HUES48 (cell line): ENCODE measurements around the gene TSPO.

Source experiments
- H3K27ac ChIP-seq: one replicate; pipeline ENCODE4 v1.7.0; 2013; ENCODE audit warnings: low read depth, low read length, inconsistent platforms
- H3K27me3 ChIP-seq: 2 replicates; pipeline ENCODE4 v1.6.1; 2013; ENCODE audit warnings: mild to moderate bottlenecking, low read length; ENCODE audit not compliant: control insufficient read depth, insufficient read depth
- H3K36me3 ChIP-seq: 2 replicates; pipeline ENCODE4 v1.6.1; 2013; ENCODE audit warnings: low read length; ENCODE audit not compliant: control insufficient read depth, insufficient read depth
- H3K4me1 ChIP-seq: 2 replicates; pipeline ENCODE4 v1.6.1; 2013; ENCODE audit warnings: mild to moderate bottlenecking, low read length; ENCODE audit not compliant: control insufficient read depth, insufficient read depth
- H3K4me3 ChIP-seq: 2 replicates; pipeline ENCODE4 v1.5.1; 2013; ENCODE audit warnings: mild to moderate bottlenecking, low read depth, low read length
- H3K9ac ChIP-seq: 2 replicates; pipeline ENCODE4 v1.6.1; 2013; ENCODE audit warnings: mild to moderate bottlenecking, low read depth, low read length, moderate library complexity
- H3K9me3 ChIP-seq: 2 replicates; pipeline ENCODE4 v1.6.1; 2013; ENCODE audit warnings: low read length; ENCODE audit not compliant: control insufficient read depth, insufficient read depth

TSPO gene

DNA sequence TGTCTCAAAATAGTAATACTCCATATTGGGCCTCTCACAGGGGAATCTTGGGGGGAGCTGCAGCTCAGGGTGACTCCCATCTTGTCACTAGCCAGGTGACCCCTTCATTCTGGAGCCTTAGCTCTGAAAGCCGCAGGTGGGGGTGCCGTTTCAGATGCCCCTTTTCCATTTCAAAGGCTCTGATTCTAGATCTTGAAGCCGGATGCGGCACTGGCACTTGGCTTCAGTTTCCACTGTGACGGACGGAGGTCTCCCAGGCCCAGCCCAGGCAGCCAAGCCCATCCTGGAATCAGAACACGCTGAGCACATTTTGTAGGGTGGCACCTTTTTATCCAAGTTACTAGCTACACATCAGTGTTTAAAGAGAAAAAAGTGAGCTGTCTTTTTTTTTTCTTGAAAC, 34.4 kb upstream of the TSPO start:
- Histone ChIP-seq H3K27ac (no peak overlapping the region), H3K4me3 (no peak overlapping the region), H3K27me3 (peaks cover 14% of the 10 kb centered on the region), H3K9me3 (no peaks in the 10 kb centered on the region), H3K36me3 (no peaks in the 10 kb centered on the region), H3K4me1 (no peaks in the 10 kb centered on the region; the same call in 1 of the 2 replicates), H3K9ac (no peak overlapping the region)

DNA sequence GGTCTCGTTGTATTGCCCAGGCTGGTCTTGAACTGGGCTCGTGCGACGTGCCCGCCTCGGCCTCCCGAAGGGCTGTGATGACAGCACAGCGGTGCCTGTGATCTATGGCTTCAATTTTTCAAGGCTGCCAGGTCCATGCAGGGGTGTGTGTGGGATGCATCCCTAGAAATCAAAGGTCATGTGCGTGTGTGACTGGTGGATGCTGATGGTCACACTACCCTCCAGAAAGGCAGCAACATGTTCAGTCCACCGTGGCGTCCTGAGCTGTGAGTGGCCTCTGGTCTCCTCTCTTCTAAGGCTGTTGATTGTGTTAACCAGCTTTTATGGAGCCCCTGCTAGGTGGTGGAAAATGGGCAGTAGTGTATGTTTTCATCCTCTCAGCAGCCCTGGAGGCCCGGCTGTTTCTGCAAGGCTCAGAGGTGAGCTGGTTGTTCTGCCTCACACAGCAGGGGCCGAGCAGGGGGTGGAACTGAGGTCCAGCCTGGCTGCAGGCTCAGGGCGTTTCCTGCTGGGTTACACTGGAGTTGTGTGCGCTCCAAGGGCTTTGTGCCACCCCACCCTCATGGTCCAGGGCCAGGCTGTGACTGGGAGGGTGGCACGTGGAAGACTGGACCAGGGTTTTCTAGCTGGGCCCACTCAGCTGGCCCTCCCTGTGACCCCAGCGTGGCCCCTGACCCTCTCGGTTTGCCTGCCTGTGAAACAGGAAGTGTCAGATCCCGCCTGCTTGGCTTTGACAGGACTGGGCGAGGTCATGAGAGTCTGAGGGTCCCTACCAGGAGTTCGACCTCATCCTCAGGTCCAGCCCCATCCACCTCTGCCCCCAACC, 33.1 kb upstream of the TSPO start:
- Histone ChIP-seq H3K27me3 (0 out of 2 replicates have a peak, but pooled peaks cover 3% of the 10 kb centered on the region), H3K4me3 (no peak overlapping the region), H3K9ac (no peak overlapping the region), H3K36me3 (no peaks in the 10 kb centered on the region), H3K27ac (no peak overlapping the region), H3K4me1 (no peaks in the 10 kb centered on the region; the same call in 1 of the 2 replicates), H3K9me3 (no peaks in the 10 kb centered on the region)

DNA sequence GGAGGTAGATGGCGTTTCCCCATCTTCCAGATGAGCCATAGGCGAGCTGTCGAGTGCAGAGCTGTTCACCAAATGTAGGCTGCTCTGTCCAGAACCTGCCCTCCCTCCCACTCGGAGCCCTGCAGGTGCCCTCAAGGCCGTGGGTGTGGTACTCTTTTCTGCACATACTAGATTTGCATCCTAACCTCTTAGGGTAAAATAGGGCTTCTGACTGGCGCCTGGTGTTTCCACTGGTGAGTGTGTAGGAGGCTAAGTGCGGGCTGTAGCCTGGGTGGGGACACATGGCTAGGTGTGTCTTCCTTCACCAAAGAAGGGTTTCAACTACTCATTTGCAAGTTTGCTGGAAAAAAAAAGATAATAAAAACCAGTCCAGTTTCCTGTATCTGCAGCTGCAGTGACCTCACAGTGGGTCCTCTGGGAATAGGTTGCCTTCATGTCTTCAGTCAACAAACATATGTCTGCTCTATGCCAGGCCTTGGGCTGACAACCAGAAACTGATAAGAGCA, 32.4 kb upstream of the TSPO start:
- H3K9me3 ChIP-seq = no peaks in the 10 kb centered on the region
- H3K27me3 ChIP-seq = no peaks in the 10 kb centered on the region
- H3K9ac ChIP-seq = no peak overlapping the region
- no peaks in the 10 kb centered on the region for H3K36me3 ChIP-seq
- no peak overlapping the region for H3K4me3 ChIP-seq
- no peaks in the 10 kb centered on the region; the same call in 1 of the 2 replicates for H3K4me1 ChIP-seq
- H3K27ac ChIP-seq = no peak overlapping the region

DNA sequence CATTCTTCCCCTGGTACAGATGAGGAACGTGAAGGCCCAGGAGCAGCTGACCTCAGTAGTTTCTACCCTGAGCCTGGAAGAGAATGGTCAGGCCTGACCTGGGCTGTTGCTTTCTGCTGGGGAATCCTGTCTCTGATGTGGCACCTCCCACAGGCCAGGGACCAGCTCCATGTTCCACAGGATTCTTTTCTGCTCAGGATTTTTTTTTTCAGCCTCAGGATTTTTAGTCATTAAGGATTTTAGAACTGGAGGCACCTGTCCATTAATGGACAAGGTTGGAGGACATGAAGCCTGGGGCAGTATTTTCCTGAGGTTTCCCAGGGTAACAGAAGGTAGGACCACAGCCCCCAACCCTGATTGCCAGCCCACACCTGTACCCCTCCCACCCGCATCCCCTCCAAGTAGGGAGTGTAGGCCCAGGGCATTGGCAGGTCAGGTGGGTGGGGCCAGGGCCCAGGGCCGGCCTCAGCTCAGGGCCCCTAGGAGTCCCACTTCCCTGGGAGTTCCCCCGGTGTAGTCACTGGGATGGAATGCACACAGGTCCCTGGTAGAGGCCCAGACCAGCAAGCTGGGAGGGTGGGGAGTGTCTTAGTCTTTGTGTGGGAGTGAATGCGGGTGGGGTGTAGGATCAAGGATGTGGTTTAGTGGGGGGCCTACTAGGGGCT, 24.7 kb upstream of the TSPO start:
- H3K27ac ChIP-seq = no peak overlapping the region
- H3K9me3 ChIP-seq = no peaks in the 10 kb centered on the region
- H3K4me1 ChIP-seq = peaks cover 9% of the 10 kb centered on the region; the same call in 1 of the 2 replicates
- H3K36me3 ChIP-seq = peaks cover 7% of the 10 kb centered on the region; the same call in 1 of the 2 replicates
- no peak overlapping the region for H3K4me3 ChIP-seq
- H3K9ac ChIP-seq = no peak overlapping the region
- H3K27me3 ChIP-seq = no peaks in the 10 kb centered on the region

DNA sequence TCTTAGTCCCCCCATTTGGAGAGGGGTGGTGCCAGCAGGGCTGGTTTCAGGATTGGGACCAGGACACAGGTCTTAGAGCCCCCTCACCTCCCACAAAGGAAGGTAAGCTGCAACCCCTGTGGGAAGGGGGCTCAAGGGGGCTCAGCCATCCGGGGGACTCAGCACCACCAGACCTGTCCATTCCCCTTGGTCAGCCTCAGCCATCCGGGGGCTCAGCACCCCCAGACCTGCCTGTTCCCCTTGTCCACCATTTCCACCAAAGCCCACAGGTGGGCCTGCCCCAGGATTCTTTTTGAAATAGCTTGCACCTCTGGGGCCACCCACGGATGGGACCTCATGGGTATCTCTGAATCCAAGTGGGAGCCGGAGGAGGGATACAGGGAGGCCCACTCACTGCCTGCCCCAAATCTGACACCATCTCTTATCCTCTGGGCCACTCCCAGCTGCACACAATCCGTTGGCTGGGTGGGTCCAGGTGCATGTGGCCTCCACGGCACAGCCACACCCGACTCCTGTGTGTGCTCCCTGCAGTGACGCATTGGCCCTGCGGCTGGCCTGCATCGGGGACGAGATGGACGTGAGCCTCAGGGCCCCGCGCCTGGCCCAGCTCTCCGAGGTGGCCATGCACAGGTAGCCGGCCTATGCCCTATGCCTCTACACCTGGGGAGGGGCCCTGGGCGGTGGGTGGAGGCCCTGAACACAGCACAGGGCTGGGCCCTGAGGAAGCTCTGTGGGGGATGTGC, 24.0 kb upstream of the TSPO start:
- H3K27me3 ChIP-seq = no peaks in the 10 kb centered on the region
- no peak overlapping the region for H3K27ac ChIP-seq
- no peak overlapping the region for H3K9ac ChIP-seq
- H3K4me3 ChIP-seq = no peak overlapping the region
- H3K4me1 ChIP-seq = peaks cover 9% of the 10 kb centered on the region; the same call in 1 of the 2 replicates
- no peaks in the 10 kb centered on the region for H3K9me3 ChIP-seq
- H3K36me3 ChIP-seq = peaks cover 13% of the 10 kb centered on the region; the same call in 1 of the 2 replicates

DNA sequence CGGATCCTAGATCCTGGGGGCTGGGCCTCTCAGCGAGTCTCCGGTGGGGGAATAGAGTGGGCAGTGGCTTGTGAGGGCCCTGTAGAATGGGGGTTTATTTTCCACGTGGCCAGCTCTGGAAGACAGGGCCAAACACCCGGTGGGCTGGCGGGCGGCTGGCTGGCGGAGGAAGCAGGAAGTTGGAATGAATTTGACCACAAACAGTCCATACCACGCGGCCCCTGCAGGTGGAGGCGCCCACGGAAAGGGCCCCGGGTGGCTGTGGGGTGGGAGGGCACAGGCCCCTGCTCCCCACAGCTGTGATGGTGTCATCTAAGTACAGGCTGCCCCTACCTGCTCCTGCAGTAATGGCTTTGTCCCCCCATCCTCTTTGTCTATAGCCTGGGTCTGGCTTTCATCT, 23.2 kb upstream of the TSPO start:
- no peak overlapping the region for H3K4me3 ChIP-seq
- no peaks in the 10 kb centered on the region for H3K9me3 ChIP-seq
- no peak overlapping the region for H3K27ac ChIP-seq
- peaks cover 9% of the 10 kb centered on the region; the same call in 1 of the 2 replicates for H3K4me1 ChIP-seq
- H3K36me3 ChIP-seq = peaks cover 20% of the 10 kb centered on the region
- no peak overlapping the region for H3K9ac ChIP-seq
- no peaks in the 10 kb centered on the region for H3K27me3 ChIP-seq

DNA sequence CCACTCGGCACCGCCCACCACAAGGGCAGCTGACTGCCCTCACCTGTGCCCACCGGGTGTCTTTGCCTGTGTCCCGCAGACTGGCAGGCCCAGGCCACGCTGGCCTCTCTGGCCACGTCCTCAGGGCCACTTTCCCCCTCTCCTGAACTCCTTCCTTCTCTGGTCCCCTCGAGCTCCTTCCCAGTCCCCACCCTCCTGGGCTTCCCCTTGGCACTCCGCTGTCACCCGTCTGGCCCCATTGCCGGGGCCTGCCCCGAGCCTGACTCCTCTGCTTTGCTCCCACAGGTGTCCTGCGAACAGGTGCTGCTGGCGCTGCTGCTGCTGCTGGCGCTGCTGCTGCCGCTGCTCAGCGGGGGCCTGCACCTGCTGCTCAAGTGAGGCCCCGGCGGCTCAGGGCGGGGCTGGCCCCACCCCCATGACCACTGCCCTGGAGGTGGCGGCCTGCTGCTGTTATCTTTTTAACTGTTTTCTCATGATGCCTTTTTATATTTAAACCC, 22.4 kb upstream of the TSPO start:
- H3K27me3 ChIP-seq = no peaks in the 10 kb centered on the region
- H3K4me3 ChIP-seq = no peak overlapping the region
- H3K27ac ChIP-seq = no peak overlapping the region
- H3K9ac ChIP-seq = no peak overlapping the region
- peaks cover 9% of the 10 kb centered on the region; the same call in 1 of the 2 replicates for H3K4me1 ChIP-seq
- H3K36me3 ChIP-seq = peaks cover 25% of the 10 kb centered on the region
- no peaks in the 10 kb centered on the region for H3K9me3 ChIP-seq

DNA sequence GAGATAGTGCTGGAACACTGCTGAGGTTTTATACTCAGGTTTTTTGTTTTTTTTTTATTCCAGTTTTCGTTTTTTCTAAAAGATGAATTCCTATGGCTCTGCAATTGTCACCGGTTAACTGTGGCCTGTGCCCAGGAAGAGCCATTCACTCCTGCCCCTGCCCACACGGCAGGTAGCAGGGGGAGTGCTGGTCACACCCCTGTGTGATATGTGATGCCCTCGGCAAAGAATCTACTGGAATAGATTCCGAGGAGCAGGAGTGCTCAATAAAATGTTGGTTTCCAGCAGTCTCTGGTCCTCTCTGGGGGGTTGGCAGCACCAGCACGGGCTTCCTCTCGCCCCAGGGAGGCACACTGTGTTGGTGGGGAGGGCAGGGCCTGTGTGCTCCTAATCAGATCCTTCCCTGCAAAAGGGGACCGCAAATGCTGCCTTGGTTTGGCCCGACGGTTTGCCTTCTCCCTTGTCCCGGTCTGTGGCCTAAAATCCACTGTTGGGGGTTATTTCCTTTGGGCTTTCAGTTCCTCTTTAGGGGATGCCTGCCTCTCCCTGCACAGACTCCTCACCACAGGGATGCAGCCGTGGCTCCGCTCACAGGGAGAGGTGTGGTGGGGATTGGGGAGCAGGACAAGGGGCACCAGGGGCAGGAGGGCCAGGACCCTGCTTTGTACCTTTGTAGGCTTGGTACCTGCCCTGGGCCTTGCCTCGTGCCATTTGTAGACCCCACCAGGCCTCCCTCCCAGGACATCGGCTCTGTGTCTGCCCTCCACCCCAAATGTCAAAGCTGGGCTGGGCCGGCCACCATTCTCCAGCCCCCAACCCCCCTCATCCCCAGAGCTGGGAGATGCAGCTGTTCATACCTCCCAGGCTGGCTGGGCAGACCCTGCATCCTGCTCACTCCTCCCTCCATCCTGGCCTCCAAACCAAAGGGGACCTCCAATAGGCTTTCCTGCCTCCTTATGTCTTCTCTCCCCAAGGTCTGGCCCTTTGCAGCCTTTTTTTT, 21.6 kb upstream of the TSPO start:
- no peak overlapping the region for H3K4me3 ChIP-seq
- H3K27ac ChIP-seq = no peak overlapping the region
- peaks cover 32% of the 10 kb centered on the region for H3K36me3 ChIP-seq
- no peaks in the 10 kb centered on the region for H3K9me3 ChIP-seq
- no peaks in the 10 kb centered on the region for H3K27me3 ChIP-seq
- H3K9ac ChIP-seq = no peak overlapping the region
- peaks cover 9% of the 10 kb centered on the region; the same call in 1 of the 2 replicates for H3K4me1 ChIP-seq

DNA sequence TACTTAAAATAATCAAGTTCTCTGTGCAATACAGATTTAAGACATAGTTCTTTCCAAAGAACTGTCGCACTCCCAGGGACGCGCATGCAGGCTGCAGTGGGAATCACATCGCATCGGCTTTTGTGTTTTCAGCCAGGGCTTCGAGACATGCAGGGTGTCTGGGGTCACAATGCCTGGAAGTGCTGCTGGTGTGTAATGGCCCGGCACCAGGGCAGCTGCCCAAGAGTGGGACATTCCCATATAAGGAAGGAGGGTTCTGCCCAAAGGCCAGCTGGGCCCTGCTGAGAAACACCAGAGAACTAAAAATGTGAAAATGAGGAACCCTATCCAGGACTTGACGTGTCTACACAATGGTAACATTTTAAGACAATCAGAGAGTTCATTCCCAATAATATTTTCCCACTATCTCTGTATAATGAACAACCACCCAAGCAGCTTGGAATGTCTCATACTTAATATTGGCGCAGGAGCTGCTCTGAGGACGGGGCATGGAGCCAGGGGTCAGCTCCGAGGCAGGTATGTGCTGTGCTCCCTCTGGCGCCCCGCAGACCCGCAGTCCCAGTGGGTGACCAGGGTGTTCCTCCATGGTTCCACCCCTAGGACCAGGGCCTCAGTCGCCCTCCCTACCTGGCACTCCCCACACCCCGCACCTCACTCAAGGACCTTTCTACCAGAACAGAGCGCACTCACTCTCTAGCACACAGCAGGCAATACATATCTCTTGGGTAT, 19.4 kb upstream of the TSPO start:
- Histone ChIP-seq H3K9me3 (no peaks in the 10 kb centered on the region), H3K4me3 (no peak overlapping the region), H3K36me3 (peaks cover 51% of the 10 kb centered on the region), H3K9ac (no peak overlapping the region), H3K27me3 (no peaks in the 10 kb centered on the region), H3K27ac (no peak overlapping the region), H3K4me1 (peaks cover 9% of the 10 kb centered on the region; the same call in 1 of the 2 replicates)
